ENCODE data around the gene C12orf75.

C12orf75 gene

DNA sequence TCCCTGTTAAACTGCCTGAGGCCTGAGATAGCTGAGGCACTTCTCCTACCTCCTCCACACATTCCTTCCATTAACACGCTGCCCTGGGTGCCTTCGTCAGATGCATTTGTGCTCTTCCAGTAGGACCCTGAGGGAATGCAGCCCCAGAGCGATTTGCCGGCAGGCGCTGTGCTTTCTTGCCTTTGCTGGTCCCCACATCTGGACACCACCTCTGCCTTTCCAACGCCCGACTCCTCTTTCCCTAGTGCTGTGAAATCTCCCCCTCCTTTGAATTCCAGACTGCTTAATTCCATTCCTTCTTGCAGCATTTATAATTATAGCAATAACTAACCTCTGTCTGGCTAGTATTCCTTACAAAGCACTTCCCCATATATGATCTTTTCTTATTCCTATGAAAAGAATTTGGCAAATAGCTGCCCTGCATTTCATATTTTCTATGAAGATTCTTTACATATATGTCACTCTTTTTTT is 88.4 kb downstream of the C12orf75 start:
- no peak for DNase-seq (ENCODE audit: low read depth)

DNA sequence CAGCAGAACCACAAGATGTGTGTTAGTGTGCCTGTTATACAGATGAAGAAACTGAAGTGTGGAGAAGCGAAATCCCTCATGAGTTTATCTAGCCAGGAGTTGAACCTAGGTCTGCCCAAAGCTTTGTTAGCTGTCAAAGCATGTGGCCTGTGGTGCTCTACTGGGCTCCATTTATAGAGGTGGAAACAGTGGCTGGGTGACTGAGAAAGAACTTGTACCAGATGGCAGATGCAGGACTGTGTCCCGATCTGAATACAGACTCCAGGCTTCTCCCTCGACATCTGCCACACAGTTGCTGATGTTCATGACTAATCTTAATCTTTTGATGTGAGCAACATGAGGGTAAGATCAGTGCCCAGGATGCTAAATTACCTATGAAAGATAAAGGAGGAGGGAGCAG is 89.1 kb downstream of the C12orf75 start:
- DNase-seq (ENCODE audit: low read depth), result no peak

- DNase-seq (ENCODE audit: low read depth), result no peak
Measured at GRCh38 chr12:105420046-105420445, 89.6 kb downstream of the C12orf75 start.

- peak; percentile 17 for DNase-seq (ENCODE audit: low read depth)
Measured at GRCh38 chr12:105420659-105421240, 90.3 kb downstream of the C12orf75 start.
